Body of pancreas (tissue), 4 donors: ENCODE measurements around the gene CXXC5. TPM values are rescaled to one million over a fixed set of nuclear protein-coding genes. Genes with fewer than 3 reads are reported as not detected.

Experiments
- ATAC-seq: fragments of 150-250 bp; one replicate; pipeline ENCODE4 v1.9.1; 2016
- DNase-seq, 4 donors: peaks; one replicate each; pipeline ENCODE4 v3.0.0-alpha.2; 2019
- H3K27ac ChIP-seq, 4 donors: fragments of 200-600 bp; sonication (generic); 1 replicate in 3 of 4; 2 replicates in 1 of 4; pipeline versions ENCODE4 v1.5.1 to v1.6.1; 2016 to 2019; ENCODE audit warnings: mild to moderate bottlenecking in 1 of 4, mixed read lengths in 1 of 4, moderate library complexity in 1 of 4
- H3K27me3 ChIP-seq, 2 donors: fragments of 200-600 bp; sonication (generic); one replicate each; pipeline ENCODE4 v1.6.0; 2016; ENCODE audit warnings: mild to moderate bottlenecking in 1 of 2
- H3K36me3 ChIP-seq, 2 donors: fragments of 200-600 bp; sonication (generic); replicated peaks in 1 of 2; 2 replicates each; pipeline ENCODE4 v1.5.1; 2016; ENCODE audit warnings: low read depth in 2 of 2; ENCODE audit not compliant: insufficient read depth in 1 of 2
- H3K4me1 ChIP-seq: fragments of 200-600 bp; sonication (generic); one replicate; pipeline ENCODE4 v1.6.0; 2016
- H3K4me3 ChIP-seq, 2 donors: fragments of 200-600 bp; sonication (generic); 1 replicate in 1 of 2; 2 replicates in 1 of 2; pipeline ENCODE4 v1.5.1; 2016 to 2019
- H3K9me3 ChIP-seq, 3 donors: fragments of 200-600 bp; sonication (generic); 1 replicate in 2 of 3; 2 replicates in 1 of 3; pipeline ENCODE4 v1.5.1; 2016
- CTCF ChIP-seq, 7 experiments: fragments of 450-650 bp in 4 of 7; fragments of 200-600 bp in 3 of 7; sonication (generic) in 3 of 7; IDR thresholded peaks; one replicate each; pipeline ENCODE4 v1.5.1; 2016 to 2019; ENCODE audit warnings: antibody characterized with exemption in 7 of 7
- POLR2A ChIP-seq, 3 donors: fragments of 450-650 bp; IDR thresholded peaks; one replicate each; pipeline ENCODE4 v1.6.1; 2016; ENCODE audit warnings: antibody characterized with exemption in 3 of 3, mild to moderate bottlenecking in 2 of 3
- WGBS, 2 donors: methylation state at CpG; one replicate each; pipeline ENCODE4 v1.1.5; 2017; 5-methylcytosine and 5-hydroxymethylcytosine counted together
- intact Hi-C: fragments of 100-400 bp; cut with DNase I; formaldehyde crosslinking; loops from one replicate; pipeline ENCODE4 v1.15.1; 2023
- total RNA-seq, 2 donors: library from RNA; depleted of rRNA; stranded (reverse); fragments of >200 nt; gene quantifications; one replicate each; pipeline ENCODE4 v1.1.0, GENCODE V29; 2016

Gene CXXC5
- total RNA-seq, 2 donors from 2014 or later: 86.6 to 87.7 TPM

GRCh38 chr5:139675825-139676224, 27.7 kb downstream of the CXXC5 start:
- 55 to 66% methylated on average over 4 of the region's 4 CpGs for WGBS, 2 donors
- H3K36me3 ChIP-seq: peaks cover 3 to 5% of the 10 kb centered on the region in 2 donors
- H3K4me1 ChIP-seq: peaks cover 81% of the 10 kb centered on the region
- TF ChIP-seq POLR2A (IDR thresholded peaks at IDR 0.05): no peak
- no peak for TF ChIP-seq CTCF (IDR thresholded peaks at IDR 0.05)
- no peaks in the 10 kb centered on the region for H3K9me3 ChIP-seq
- no peaks in the 10 kb centered on the region for H3K27me3 ChIP-seq
- H3K27ac ChIP-seq: peak overlapping the region; percentile 59 to 92 (median 79)
- DNase-seq (no peak), ATAC-seq (no peak)
- intact Hi-C loops: no loop called here
- H3K4me3 ChIP-seq: no peak overlapping the region

- intact Hi-C loops: no loop called here
- peak overlapping the region; percentile 59 to 92 (median 68) for H3K27ac ChIP-seq
- DNase-seq (no peak), ATAC-seq (no peak)
- H3K27me3 ChIP-seq: no peaks in the 10 kb centered on the region
- peaks cover 8% of the 10 kb centered on the region in 2 donors for H3K36me3 ChIP-seq
- 44 to 50% methylated on average over 1 of the region's 3 CpGs for WGBS, 2 donors
- H3K4me1 ChIP-seq: peaks cover 75% of the 10 kb centered on the region
- H3K9me3 ChIP-seq: no peaks in the 10 kb centered on the region
- no peak overlapping the region for H3K4me3 ChIP-seq
- TF ChIP-seq POLR2A (IDR thresholded peaks at IDR 0.05): no peak
- TF ChIP-seq CTCF (IDR thresholded peaks at IDR 0.05): no peak
These were observed 28.3 kb downstream of the CXXC5 start for GRCh38 chr5:139676406-139676805.

GRCh38 chr5:139676951-139677735, 29.0 kb downstream of the CXXC5 start:
- peak overlapping the region; percentile 59 to 92 (median 68) for H3K27ac ChIP-seq
- TF ChIP-seq CTCF (IDR thresholded peaks at IDR 0.05): no peak
- peak in 1 of 3 donors; percentile 7 for TF ChIP-seq POLR2A (IDR thresholded peaks at IDR 0.05)
- H3K9me3 ChIP-seq: no peaks in the 10 kb centered on the region
- no peaks in the 10 kb centered on the region for H3K27me3 ChIP-seq
- intact Hi-C loops: no loop called here
- 30 to 35% methylated on average over 19 to 21 of the region's 29 CpGs for WGBS, 2 donors
- H3K36me3 ChIP-seq: peaks cover 8 to 12% of the 10 kb centered on the region in 2 donors
- DNase-seq (peak in 2 of 4 donors; percentile 64 to 66), ATAC-seq (peak; percentile 45)
- H3K4me3 ChIP-seq: no peak overlapping the region
- peaks cover 68% of the 10 kb centered on the region for H3K4me1 ChIP-seq

GRCh38 chr5:139677736-139678613, 29.8 kb downstream of the CXXC5 start:
- Histone ChIP-seq H3K27me3 (no peaks in the 10 kb centered on the region), H3K9me3 (no peaks in the 10 kb centered on the region), H3K4me1 (peaks cover 60% of the 10 kb centered on the region), H3K4me3 (no peak overlapping the region), H3K27ac (peak overlapping the region; percentile 59 to 92 (median 68)), H3K36me3 (peaks cover 8 to 14% of the 10 kb centered on the region in 2 donors)
- peak; percentile 82 for ATAC-seq
- WGBS, 2 donors: 24 to 37% methylated on average over 18 to 22 of the region's 22 CpGs
- TF ChIP-seq CTCF (IDR thresholded peaks at IDR 0.05) (no peak), POLR2A (IDR thresholded peaks at IDR 0.05) (peak in 1 of 3 donors; percentile 20)
- peak; percentile 78 to 82 (median 80) for DNase-seq
- intact Hi-C loops: no loop called here
